GM12878 (cell line): ENCODE data around the gene UXT. TPM values are rescaled to one million over a fixed set of nuclear protein-coding genes. Genes with fewer than 3 reads are reported as not detected.

Source experiments
- BMI1 ChIP-seq: fragments of 450-650 bp; IDR thresholded peaks from 2 replicates; pipeline ENCODE4 v1.6.1; 2016; ENCODE audit warnings: mild to moderate bottlenecking, moderate library complexity, borderline replicate concordance
- EGR1 ChIP-seq, 2 experiments: IDR thresholded peaks; 1 replicate in 1 of 2; 2 replicates in 1 of 2; pipeline ENCODE4 v1.6.1; 2011 to 2012; ENCODE audit warnings: low read depth in 2 of 2, low read length in 2 of 2, borderline replicate concordance in 1 of 2, mild to moderate bottlenecking in 1 of 2, moderate library complexity in 1 of 2
- HDAC6 ChIP-seq: fragments of 200-600 bp; sonication (generic); IDR thresholded peaks from one replicate; pipeline ENCODE4 v1.8.0; 2017; ENCODE audit warnings: antibody characterized with exemption; ENCODE audit not compliant: unreplicated experiment
- MEF2A ChIP-seq: IDR thresholded peaks from 2 replicates; pipeline ENCODE4 v1.6.1; 2011; ENCODE audit warnings: low read depth, mild to moderate bottlenecking, low read length, moderate library complexity; ENCODE audit not compliant: insufficient read depth
- NFXL1 ChIP-seq: fragments of 450-650 bp; IDR thresholded peaks from 2 replicates; pipeline ENCODE4 v1.6.1; 2017; ENCODE audit warnings: antibody characterized with exemption, mild to moderate bottlenecking, borderline replicate concordance
- RBBP5 ChIP-seq: fragments of 200-600 bp; sonication (generic); conservative IDR thresholded peaks from 2 replicates; pipeline ENCODE4 v1.6.1; 2016
- REST ChIP-seq: IDR thresholded peaks from 2 replicates; pipeline ENCODE4 v1.6.1; 2012; ENCODE audit warnings: mild to moderate bottlenecking, low read depth, low read length
- RFX5 ChIP-seq: IDR thresholded peaks from 2 replicates; pipeline ENCODE4 v1.6.1; 2011; ENCODE audit warnings: low read depth, low read length, improper control_type of control experiment
- SIX5 ChIP-seq: IDR thresholded peaks from 2 replicates; pipeline ENCODE4 v1.6.1; 2011; ENCODE audit warnings: mild to moderate bottlenecking, low read depth, low read length, moderate library complexity; ENCODE audit not compliant: severe bottlenecking
- SPI1 ChIP-seq: IDR thresholded peaks from 2 replicates; pipeline ENCODE4 v1.6.1; 2011; ENCODE audit warnings: low read depth, mild to moderate bottlenecking, low read length, moderate library complexity, borderline replicate concordance; ENCODE audit not compliant: insufficient read depth
- SUZ12 ChIP-seq: fragments of 200-600 bp; sonication (generic); IDR thresholded peaks from one replicate; pipeline ENCODE4 v1.6.1; 2018; ENCODE audit warnings: antibody characterized with exemption, mild to moderate bottlenecking; ENCODE audit not compliant: unreplicated experiment
- YBX1 ChIP-seq: fragments of 450-650 bp; IDR thresholded peaks from 2 replicates; pipeline ENCODE4 v1.6.1; 2016; ENCODE audit warnings: antibody characterized with exemption
- polyA plus RNA-seq, 11 experiments: library from polyadenylated mRNA; depleted of rRNA in 4 of 11; unstranded in 6 of 11; stranded (reverse) in 5 of 11; fragments of >200 nt; fragmentation: Nextera tagmentation in 4 of 11; fragmentation: Illumina TruSeq in 1 of 11; extraction: Ambion mirVana in 4 of 11; extraction: Trizol in 1 of 11; gene quantifications; 1 replicate in 1 of 11; 2 replicates in 10 of 11; pipeline versions ENCODE4 v1.2.1 to v1.2.3, GENCODE V29; 2011 to 2016; ENCODE audit warnings: inconsistent platforms in 2 of 11, missing spikeins in 2 of 11, low read depth in 1 of 11
- total RNA-seq, 4 experiments: library from RNA; depleted of rRNA in 3 of 4; stranded (reverse); fragments of >200 nt in 3 of 4; fragmentation: Illumina TruSeq in 1 of 4; extraction: Trizol in 1 of 4; gene quantifications; 2 replicates each; pipeline versions ENCODE4 v1.2.1 to v1.2.3, GENCODE V29; 2013 to 2021
- TF ChIP-seq, protein P1 (sequence below): fragments of 450-650 bp; IDR thresholded peaks from 2 replicates; pipeline ENCODE4 v1.6.1; 2017; ENCODE audit warnings: mild to moderate bottlenecking, moderate library complexity
- TF ChIP-seq, protein P2 (sequence below): IDR thresholded peaks from 2 replicates; pipeline ENCODE4 v1.6.1; 2011; ENCODE audit warnings: low read depth, mild to moderate bottlenecking, low read length, moderate library complexity, borderline replicate concordance; ENCODE audit errors: extremely low read depth
- TF ChIP-seq, protein P3 (sequence below): fragments of 450-650 bp; IDR thresholded peaks from 2 replicates; pipeline ENCODE4 v1.6.1; 2017; ENCODE audit warnings: low read depth, mild to moderate bottlenecking, moderate library complexity
- TF ChIP-seq, protein P4 (sequence below), 3 experiments: IDR thresholded peaks in 2 of 3; conservative IDR thresholded peaks in 1 of 3; 2 replicates each; pipeline ENCODE4 v1.5.1; 2011; ENCODE audit warnings: low read depth in 3 of 3, low read length in 3 of 3, mild to moderate bottlenecking in 3 of 3, control low read depth in 2 of 3, moderate library complexity in 2 of 3, inconsistent platforms in 1 of 3, mixed read lengths in 1 of 3; ENCODE audit not compliant: control insufficient read depth in 2 of 3, insufficient read depth in 1 of 3; ENCODE audit errors: extremely low read depth in 1 of 3

The UXT gene
- total and polyA plus RNA-seq, 10 of the 15 experiments (the other 5 are each of a cell fraction or from before 2014, with no cell fraction given): 105 to 245 (median 206) TPM

- TF ChIP-seq, protein P1, sequence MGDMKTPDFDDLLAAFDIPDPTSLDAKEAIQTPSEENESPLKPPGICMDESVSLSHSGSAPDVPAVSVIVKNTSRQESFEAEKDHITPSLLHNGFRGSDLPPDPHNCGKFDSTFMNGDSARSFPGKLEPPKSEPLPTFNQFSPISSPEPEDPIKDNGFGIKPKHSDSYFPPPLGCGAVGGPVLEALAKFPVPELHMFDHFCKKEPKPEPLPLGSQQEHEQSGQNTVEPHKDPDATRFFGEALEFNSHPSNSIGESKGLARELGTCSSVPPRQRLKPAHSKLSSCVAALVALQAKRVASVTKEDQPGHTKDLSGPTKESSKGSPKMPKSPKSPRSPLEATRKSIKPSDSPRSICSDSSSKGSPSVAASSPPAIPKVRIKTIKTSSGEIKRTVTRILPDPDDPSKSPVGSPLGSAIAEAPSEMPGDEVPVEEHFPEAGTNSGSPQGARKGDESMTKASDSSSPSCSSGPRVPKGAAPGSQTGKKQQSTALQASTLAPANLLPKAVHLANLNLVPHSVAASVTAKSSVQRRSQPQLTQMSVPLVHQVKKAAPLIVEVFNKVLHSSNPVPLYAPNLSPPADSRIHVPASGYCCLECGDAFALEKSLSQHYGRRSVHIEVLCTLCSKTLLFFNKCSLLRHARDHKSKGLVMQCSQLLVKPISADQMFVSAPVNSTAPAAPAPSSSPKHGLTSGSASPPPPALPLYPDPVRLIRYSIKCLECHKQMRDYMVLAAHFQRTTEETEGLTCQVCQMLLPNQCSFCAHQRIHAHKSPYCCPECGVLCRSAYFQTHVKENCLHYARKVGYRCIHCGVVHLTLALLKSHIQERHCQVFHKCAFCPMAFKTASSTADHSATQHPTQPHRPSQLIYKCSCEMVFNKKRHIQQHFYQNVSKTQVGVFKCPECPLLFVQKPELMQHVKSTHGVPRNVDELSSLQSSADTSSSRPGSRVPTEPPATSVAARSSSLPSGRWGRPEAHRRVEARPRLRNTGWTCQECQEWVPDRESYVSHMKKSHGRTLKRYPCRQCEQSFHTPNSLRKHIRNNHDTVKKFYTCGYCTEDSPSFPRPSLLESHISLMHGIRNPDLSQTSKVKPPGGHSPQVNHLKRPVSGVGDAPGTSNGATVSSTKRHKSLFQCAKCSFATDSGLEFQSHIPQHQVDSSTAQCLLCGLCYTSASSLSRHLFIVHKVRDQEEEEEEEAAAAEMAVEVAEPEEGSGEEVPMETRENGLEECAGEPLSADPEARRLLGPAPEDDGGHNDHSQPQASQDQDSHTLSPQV: no peak
- TF ChIP-seq RBBP5: no peak
- no peak for TF ChIP-seq MEF2A
- TF ChIP-seq HDAC6: no peak
- TF ChIP-seq, protein P2, sequence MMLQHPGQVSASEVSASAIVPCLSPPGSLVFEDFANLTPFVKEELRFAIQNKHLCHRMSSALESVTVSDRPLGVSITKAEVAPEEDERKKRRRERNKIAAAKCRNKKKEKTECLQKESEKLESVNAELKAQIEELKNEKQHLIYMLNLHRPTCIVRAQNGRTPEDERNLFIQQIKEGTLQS: no peak
- no peak for TF ChIP-seq NFXL1
- TF ChIP-seq, protein P3, sequence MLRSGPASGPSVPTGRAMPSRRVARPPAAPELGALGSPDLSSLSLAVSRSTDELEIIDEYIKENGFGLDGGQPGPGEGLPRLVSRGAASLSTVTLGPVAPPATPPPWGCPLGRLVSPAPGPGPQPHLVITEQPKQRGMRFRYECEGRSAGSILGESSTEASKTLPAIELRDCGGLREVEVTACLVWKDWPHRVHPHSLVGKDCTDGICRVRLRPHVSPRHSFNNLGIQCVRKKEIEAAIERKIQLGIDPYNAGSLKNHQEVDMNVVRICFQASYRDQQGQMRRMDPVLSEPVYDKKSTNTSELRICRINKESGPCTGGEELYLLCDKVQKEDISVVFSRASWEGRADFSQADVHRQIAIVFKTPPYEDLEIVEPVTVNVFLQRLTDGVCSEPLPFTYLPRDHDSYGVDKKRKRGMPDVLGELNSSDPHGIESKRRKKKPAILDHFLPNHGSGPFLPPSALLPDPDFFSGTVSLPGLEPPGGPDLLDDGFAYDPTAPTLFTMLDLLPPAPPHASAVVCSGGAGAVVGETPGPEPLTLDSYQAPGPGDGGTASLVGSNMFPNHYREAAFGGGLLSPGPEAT: 0 out of 2 replicates have a peak, but pooled peaks have one; percentile 28
- TF ChIP-seq BMI1: no peak
- no peak for TF ChIP-seq RFX5
- peak; percentile 48; the same call in 1 of the 2 replicates for TF ChIP-seq SPI1
- TF ChIP-seq EGR1 (IDR thresholded peaks at IDR 0.05; ENCODE audit: borderline replicate concordance in 1 of 2, low read depth in 2 of 2, low read length in 2 of 2): no peak
- no peak for TF ChIP-seq YBX1
- TF ChIP-seq SIX5: no peak
- no peak for TF ChIP-seq SUZ12
- TF ChIP-seq REST: no peak
- TF ChIP-seq, protein P4, sequence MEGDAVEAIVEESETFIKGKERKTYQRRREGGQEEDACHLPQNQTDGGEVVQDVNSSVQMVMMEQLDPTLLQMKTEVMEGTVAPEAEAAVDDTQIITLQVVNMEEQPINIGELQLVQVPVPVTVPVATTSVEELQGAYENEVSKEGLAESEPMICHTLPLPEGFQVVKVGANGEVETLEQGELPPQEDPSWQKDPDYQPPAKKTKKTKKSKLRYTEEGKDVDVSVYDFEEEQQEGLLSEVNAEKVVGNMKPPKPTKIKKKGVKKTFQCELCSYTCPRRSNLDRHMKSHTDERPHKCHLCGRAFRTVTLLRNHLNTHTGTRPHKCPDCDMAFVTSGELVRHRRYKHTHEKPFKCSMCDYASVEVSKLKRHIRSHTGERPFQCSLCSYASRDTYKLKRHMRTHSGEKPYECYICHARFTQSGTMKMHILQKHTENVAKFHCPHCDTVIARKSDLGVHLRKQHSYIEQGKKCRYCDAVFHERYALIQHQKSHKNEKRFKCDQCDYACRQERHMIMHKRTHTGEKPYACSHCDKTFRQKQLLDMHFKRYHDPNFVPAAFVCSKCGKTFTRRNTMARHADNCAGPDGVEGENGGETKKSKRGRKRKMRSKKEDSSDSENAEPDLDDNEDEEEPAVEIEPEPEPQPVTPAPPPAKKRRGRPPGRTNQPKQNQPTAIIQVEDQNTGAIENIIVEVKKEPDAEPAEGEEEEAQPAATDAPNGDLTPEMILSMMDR (IDR thresholded peaks at IDR 0.05 in 2 of 3, conservative IDR thresholded peaks at IDR 0.05 in 1 of 3; ENCODE audit: control insufficient read depth in 2 of 3, extremely low read depth in 1 of 3, insufficient read depth in 1 of 3, low read depth in 3 of 3, low read length in 3 of 3): no peak
Observed at GRCh38 chrX:47632666-47633065, 26.3 kb downstream of the UXT start (continued).
